Activated effector memory CD4-positive, alpha-beta T cell treated with Interleukin-2 at 50 U/mL for 16 hours (primary cell): ENCODE data around the gene AHCY.
A peak's percentile ranks its signal among the peaks of the same experiment; 100 is the strongest.
"Not testable (repeated sequence)": the region's sequence is repeated elsewhere in the genome, so short reads cannot be mapped to it uniquely, and the experiment has no call there.

Experiments
- DNase-seq: peaks from one replicate; pipeline ENCODE4 v3.0.0-alpha.2; 2020

The AHCY gene

GRCh38 chr20:34296468-34296867 lies 6.7 kb downstream of the AHCY start:
- no peak for DNase-seq

GRCh38 chr20:34295284-34295683 lies 7.9 kb downstream of the AHCY start:
- no peak for DNase-seq

GRCh38 chr20:34294563-34294962 lies 8.6 kb downstream of the AHCY start:
- DNase-seq = no peak

GRCh38 chr20:34293589-34293988 lies 9.6 kb downstream of the AHCY start:
- no peak for DNase-seq

- DNase-seq = no peak
Observed at GRCh38 chr20:34293119-34293518, 10.0 kb downstream of the AHCY start.

- no peak for DNase-seq
Observed at GRCh38 chr20:34292496-34292895, 10.7 kb downstream of the AHCY start.

- DNase-seq = no peak
Observed at GRCh38 chr20:34290471-34290870, 12.7 kb downstream of the AHCY start.

GRCh38 chr20:34287500-34287899 lies 15.7 kb downstream of the AHCY start:
- not testable (repeated sequence) for DNase-seq

- DNase-seq = no peak
Observed at GRCh38 chr20:34285450-34285849, 17.7 kb downstream of the AHCY start.

GRCh38 chr20:34283844-34284243 lies 19.3 kb downstream of the AHCY start:
- no peak for DNase-seq

- no peak for DNase-seq
Observed at GRCh38 chr20:34282041-34282440, 21.1 kb downstream of the AHCY start.

- DNase-seq = no peak
Observed at GRCh38 chr20:34281177-34281576, 22.0 kb downstream of the AHCY start.

GRCh38 chr20:34274694-34275093 lies 28.5 kb downstream of the AHCY start:
- no peak for DNase-seq

- DNase-seq = no peak
Observed at GRCh38 chr20:34271956-34272355, 31.2 kb downstream of the AHCY start.

GRCh38 chr20:34269996-34270627 lies 33.0 kb downstream of the AHCY start:
- DNase-seq = no peak

- DNase-seq = peak; percentile 3
Observed at GRCh38 chr20:34268851-34269636, 34.1 kb downstream of the AHCY start.

- no peak for DNase-seq
Observed at GRCh38 chr20:34268145-34268544, 35.0 kb downstream of the AHCY start.

- DNase-seq = no peak
Observed at GRCh38 chr20:34264141-34264540, 39.0 kb downstream of the AHCY start.

- DNase-seq = not testable (repeated sequence)
Observed at GRCh38 chr20:34263468-34263867, 39.7 kb downstream of the AHCY start.

- DNase-seq = no peak
Observed at GRCh38 chr20:34262488-34263288, 40.5 kb downstream of the AHCY start.

GRCh38 chr20:34260208-34260942 lies 42.8 kb downstream of the AHCY start:
- DNase-seq = no peak

GRCh38 chr20:34256629-34257124 lies 46.5 kb downstream of the AHCY start:
- no peak for DNase-seq

GRCh38 chr20:34254979-34255378 lies 48.2 kb downstream of the AHCY start:
- no peak for DNase-seq
